AG20443 (cell line): ENCODE measurements around the gene FCGBP.
"Not testable (repeated sequence)": the region's sequence is repeated elsewhere in the genome, so short reads cannot be mapped to it uniquely, and the experiment has no call there.

ENCODE experiments used
- DNase-seq: peaks from one replicate; pipeline ENCODE4 v3.0.0; 2012; ENCODE audit warnings: low spot score, mixed read lengths

Gene FCGBP

GRCh38 chr19:39890755-39891551 lies 43.5 kb downstream of the FCGBP start:
- DNase-seq: no peak

- not testable (repeated sequence) for DNase-seq
Measured at GRCh38 chr19:39889872-39890754, 44.3 kb downstream of the FCGBP start.

- not testable (repeated sequence) for DNase-seq
Measured at GRCh38 chr19:39887456-39887951, 46.9 kb downstream of the FCGBP start.

GRCh38 chr19:39885821-39886554 lies 48.4 kb downstream of the FCGBP start:
- DNase-seq: not testable (repeated sequence)

- not testable (repeated sequence) for DNase-seq
Measured at GRCh38 chr19:39884721-39885120, 49.7 kb downstream of the FCGBP start.
